WI38 (cell line): Measurements from ENCODE around the gene DIP2C.

Experiments used
- H3K4me3 ChIP-seq: 2 replicates; pipeline ENCODE4 v1.5.1; 2011; ENCODE audit warnings: low read depth, mild to moderate bottlenecking, control low read depth, low read length
- CTCF ChIP-seq: IDR thresholded peaks from 2 replicates; pipeline ENCODE4 v1.5.1; 2012; ENCODE audit warnings: low read depth, mild to moderate bottlenecking, control low read depth, low read length

DIP2C gene

GRCh38 chr10:523925-524324, 165.5 kb downstream of the DIP2C start:
- no peak overlapping the region for H3K4me3 ChIP-seq
- TF ChIP-seq CTCF: no peak

GRCh38 chr10:522350-522749, 167.1 kb downstream of the DIP2C start:
- H3K4me3 ChIP-seq: no peak overlapping the region
- no peak for TF ChIP-seq CTCF

- TF ChIP-seq CTCF: no peak
- no peak overlapping the region for H3K4me3 ChIP-seq
Observed at GRCh38 chr10:521261-522250, 167.9 kb downstream of the DIP2C start.

GRCh38 chr10:520402-520787, 169.1 kb downstream of the DIP2C start:
- H3K4me3 ChIP-seq: no peak overlapping the region
- no peak for TF ChIP-seq CTCF

GRCh38 chr10:519716-520401, 169.6 kb downstream of the DIP2C start:
- H3K4me3 ChIP-seq: no peak overlapping the region
- no peak for TF ChIP-seq CTCF

GRCh38 chr10:519055-519715, 170.3 kb downstream of the DIP2C start:
- no peak overlapping the region for H3K4me3 ChIP-seq
- no peak for TF ChIP-seq CTCF
